Endothelial cell of umbilical vein (primary cell): Measurements from ENCODE around the gene RPS2. TPM values are rescaled to one million over a fixed set of nuclear protein-coding genes. Genes with fewer than 3 reads are reported as not detected.

Experiments
- BruUV-seq: library from RNA; stranded (reverse); fragments of 400-500 nt; replicated peaks from 2 replicates; lab custom pipeline; 2021; lab: Mats Ljungman, UMichigan
- CTCF ChIA-PET: fragments of 300-600, 350-600 bp; sonication (Branson Sonifier 250); formaldehyde crosslinking; loops from one replicate; lab custom pipeline; 2021; ENCODE audit warnings: antibody characterized with exemption, inconsistent platforms; lab: Charles Lee
- POLR2A ChIA-PET: fragments of 300-600, 350-600 bp; sonication (Branson Sonifier 250); formaldehyde crosslinking; loops from one replicate; lab custom pipeline; 2021; ENCODE audit warnings: antibody characterized with exemption, inconsistent platforms; lab: Charles Lee
- DNase-seq: peaks from one replicate; pipeline ENCODE4 v3.0.0-alpha.2; 2011; ENCODE audit warnings: low read depth, low spot score
- FAIRE-seq: peaks from 2 replicates; lab custom pipeline; 2011; peaks lifted over from hg19 to GRCh38; lab: Jason Lieb, UNC
- H2AFZ ChIP-seq: 2 replicates; pipeline ENCODE4 v1.6.0; 2012; ENCODE audit warnings: low read depth, low read length, control low read depth, inconsistent platforms
- H3K27ac ChIP-seq: 2 replicates; pipeline ENCODE4 v1.5.1; 2011; ENCODE audit warnings: low read depth, mild to moderate bottlenecking, control low read depth, low read length, moderate library complexity; ENCODE audit not compliant: insufficient read depth
- H3K27me3 ChIP-seq, 2 experiments: 2 replicates each; pipeline versions ENCODE4 v1.6.0 to v1.6.1; 2011; ENCODE audit warnings: low read length in 2 of 2, mixed read lengths in 1 of 2; ENCODE audit not compliant: control insufficient read depth in 2 of 2, insufficient read depth in 2 of 2
- H3K36me3 ChIP-seq, 2 experiments: 2 replicates in 1 of 2; 3 replicates in 1 of 2; pipeline ENCODE4 v1.5.1; 2011; ENCODE audit warnings: low read length in 2 of 2, mild to moderate bottlenecking in 1 of 2, moderate library complexity in 1 of 2; ENCODE audit not compliant: control insufficient read depth in 2 of 2, insufficient read depth in 2 of 2; ENCODE audit errors: extremely low read depth in 1 of 2
- H3K4me1 ChIP-seq: 3 replicates; pipeline ENCODE4 v1.5.1; 2011; ENCODE audit warnings: mild to moderate bottlenecking, low read length; ENCODE audit not compliant: control insufficient read depth, insufficient read depth; ENCODE audit errors: extremely low read depth
- H3K4me2 ChIP-seq: 2 replicates; pipeline ENCODE4 v1.6.1; 2011; ENCODE audit warnings: low read length, control low read depth, mixed read lengths; ENCODE audit not compliant: insufficient read depth
- H3K4me3 ChIP-seq, 3 experiments: fragments of 200-600 bp in 1 of 3; sonication (generic), shearing (Covaris generic) in 1 of 3; replicated peaks in 1 of 3; 2 replicates each; pipeline ENCODE4 v1.5.1; 2011 to 2016; ENCODE audit warnings: control low read depth in 3 of 3, low read length in 3 of 3, mild to moderate bottlenecking in 2 of 3, inconsistent platforms in 1 of 3, low read depth in 1 of 3, moderate library complexity in 1 of 3; ENCODE audit not compliant: insufficient read depth in 1 of 3
- H3K79me2 ChIP-seq: 2 replicates; pipeline ENCODE4 v1.6.0; 2012; ENCODE audit warnings: low read length, inconsistent platforms; ENCODE audit not compliant: control insufficient read depth, insufficient read depth
- H3K9ac ChIP-seq: replicated peaks from 2 replicates; pipeline ENCODE3; 2011; ENCODE audit warnings: low read length, control low read depth; ENCODE audit not compliant: insufficient read depth; ENCODE audit errors: extremely low read depth
- H3K9me1 ChIP-seq: replicated peaks from 3 replicates; pipeline ENCODE4 v1.6.0; 2011; ENCODE audit warnings: mild to moderate bottlenecking, low read length; ENCODE audit not compliant: control insufficient read depth, insufficient read depth; ENCODE audit errors: extremely low read depth
- H3K9me3 ChIP-seq: replicated peaks from 2 replicates; pipeline ENCODE4 v1.5.1; 2012; ENCODE audit warnings: low read length, inconsistent platforms; ENCODE audit not compliant: control insufficient read depth, insufficient read depth
- H4K20me1 ChIP-seq: replicated peaks from 2 replicates; pipeline ENCODE3; 2011; ENCODE audit warnings: mild to moderate bottlenecking, low read length; ENCODE audit not compliant: control insufficient read depth, insufficient read depth; ENCODE audit errors: extremely low read depth
- EZH2 ChIP-seq: IDR thresholded peaks from 2 replicates; pipeline ENCODE4 v1.6.1; 2012; ENCODE audit warnings: borderline replicate concordance, low read depth, mild to moderate bottlenecking, moderate library complexity, low read length, inconsistent platforms; ENCODE audit not compliant: severe bottlenecking
- FOS ChIP-seq: IDR thresholded peaks from 2 replicates; pipeline ENCODE4 v1.6.1; 2011; ENCODE audit warnings: mild to moderate bottlenecking, low read length, moderate library complexity, borderline replicate concordance; ENCODE audit not compliant: insufficient read depth
- GATA2 ChIP-seq: IDR thresholded peaks from 2 replicates; pipeline ENCODE4 v1.7.0; 2011; ENCODE audit warnings: low read depth, mild to moderate bottlenecking, moderate library complexity, mixed read lengths, low read length; ENCODE audit not compliant: insufficient read length, insufficient read depth
- JUN ChIP-seq: IDR thresholded peaks from 2 replicates; pipeline ENCODE4 v1.6.1; 2011; ENCODE audit warnings: borderline replicate concordance, low read depth; ENCODE audit not compliant: insufficient read length, insufficient read depth
- MYC ChIP-seq: IDR thresholded peaks from one replicate; pipeline ENCODE4 v1.6.1; 2011; ENCODE audit warnings: mild to moderate bottlenecking, low read depth, low read length
- POLR2A ChIP-seq: IDR thresholded peaks from 2 replicates; pipeline ENCODE4 v1.6.1; 2012; ENCODE audit warnings: low read depth, mild to moderate bottlenecking, control low read depth, low read length
- POLR2AphosphoS5 ChIP-seq: IDR thresholded peaks from 2 replicates; pipeline ENCODE4 v1.6.1; 2012; ENCODE audit warnings: low read depth, mild to moderate bottlenecking, control low read depth, low read length, moderate library complexity; ENCODE audit not compliant: insufficient read depth
- dilution Hi-C: fragments of 300-500 bp; cut with MboI; formaldehyde crosslinking; loops from one replicate; pipeline ENCODE4 v1.15.0; 2019; ENCODE audit warnings: low sequenced_read_pairs; ENCODE audit not compliant: extremely low pct_ligation_motif_present
- intact Hi-C: fragments of 100-400 bp; cut with micrococcal nuclease; formaldehyde crosslinking; loops from one replicate; pipeline ENCODE4 v1.10.0; 2022
- polyA plus RNA-seq, 4 experiments: library from polyadenylated mRNA; depleted of rRNA in 3 of 4; stranded (reverse) in 3 of 4; unstranded in 1 of 4; fragments of >200 nt; gene quantifications; 2 replicates each; pipeline versions ENCODE4 v1.2.1 to v1.2.3, GENCODE V29; 2011 to 2012; ENCODE audit warnings: missing spikeins in 1 of 4
- total RNA-seq: library from RNA; stranded (reverse); gene quantifications from 2 replicates; pipeline ENCODE4 v1.2.3, GENCODE V29; 2021
- TF ChIP-seq, protein P1 (sequence below): IDR thresholded peaks from 2 replicates; pipeline ENCODE4 v1.6.1; 2011; ENCODE audit not compliant: insufficient read depth, insufficient read length
- TF ChIP-seq, protein P2 (sequence below), 2 donors: IDR thresholded peaks; 1 replicate in 1 of 2; 2 replicates in 1 of 2; pipeline ENCODE4 v1.5.1; 2011; ENCODE audit warnings: low read length in 2 of 2, mild to moderate bottlenecking in 2 of 2, moderate library complexity in 2 of 2, control low read depth in 1 of 2, inconsistent platforms in 1 of 2, low read depth in 1 of 2; ENCODE audit not compliant: insufficient read depth in 1 of 2; ENCODE audit errors: extremely low read depth in 1 of 2

The RPS2 gene
- total and polyA plus RNA-seq, 2 donors (not counting 3 experiments of a cell fraction or from before 2014, with no cell fraction given), result 2,793 to 9,021 TPM

DNA sequence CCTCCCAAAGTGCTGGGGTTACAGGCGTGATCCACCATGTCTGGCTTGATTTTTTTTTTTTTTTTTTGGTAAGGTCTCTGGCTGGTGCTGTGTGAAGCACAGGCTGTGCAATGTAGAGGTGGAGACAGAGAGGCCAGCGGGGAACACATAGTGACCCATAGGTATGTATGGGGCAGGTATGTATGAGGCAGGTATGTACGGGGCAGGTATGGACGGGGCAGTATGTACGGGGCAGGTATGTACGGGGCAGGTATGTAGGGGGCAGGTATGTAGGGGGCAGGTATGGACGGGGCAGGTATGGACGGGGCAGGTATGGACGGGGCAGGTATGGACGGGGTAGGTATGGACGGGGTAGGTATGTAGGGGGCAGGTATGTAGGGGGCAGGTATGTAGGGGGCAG is 15.1 kb downstream of the RPS2 start:
- no peak for FAIRE-seq
- dilution Hi-C loops, result no loop called here
- no TSS peak for BruUV-seq
- Histone ChIP-seq H3K4me3 (no peak overlapping the region), H2AFZ (no peak overlapping the region), H3K9me3 (no peaks in the 10 kb centered on the region), H3K4me1 (no peaks in the 10 kb centered on the region), H3K27ac (no peak overlapping the region), H4K20me1 (no peaks in the 10 kb centered on the region), H3K36me3 (no peaks in the 10 kb centered on the region), H3K79me2 (no peaks in the 10 kb centered on the region), H3K9ac (no peak overlapping the region), H3K4me2 (no peak overlapping the region), H3K9me1 (no peaks in the 10 kb centered on the region), H3K27me3 (no peaks in the 10 kb centered on the region)
- POLR2A ChIA-PET, result no interaction called here
- TF ChIP-seq JUN (no peak), POLR2AphosphoS5 (no peak), EZH2 (no peak), FOS (no peak), GATA2 (no peak), MYC (no peak), POLR2A (no peak)
- TF ChIP-seq, protein P1, sequence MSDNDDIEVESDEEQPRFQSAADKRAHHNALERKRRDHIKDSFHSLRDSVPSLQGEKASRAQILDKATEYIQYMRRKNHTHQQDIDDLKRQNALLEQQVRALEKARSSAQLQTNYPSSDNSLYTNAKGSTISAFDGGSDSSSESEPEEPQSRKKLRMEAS, result no peak
- TF ChIP-seq, protein P2, sequence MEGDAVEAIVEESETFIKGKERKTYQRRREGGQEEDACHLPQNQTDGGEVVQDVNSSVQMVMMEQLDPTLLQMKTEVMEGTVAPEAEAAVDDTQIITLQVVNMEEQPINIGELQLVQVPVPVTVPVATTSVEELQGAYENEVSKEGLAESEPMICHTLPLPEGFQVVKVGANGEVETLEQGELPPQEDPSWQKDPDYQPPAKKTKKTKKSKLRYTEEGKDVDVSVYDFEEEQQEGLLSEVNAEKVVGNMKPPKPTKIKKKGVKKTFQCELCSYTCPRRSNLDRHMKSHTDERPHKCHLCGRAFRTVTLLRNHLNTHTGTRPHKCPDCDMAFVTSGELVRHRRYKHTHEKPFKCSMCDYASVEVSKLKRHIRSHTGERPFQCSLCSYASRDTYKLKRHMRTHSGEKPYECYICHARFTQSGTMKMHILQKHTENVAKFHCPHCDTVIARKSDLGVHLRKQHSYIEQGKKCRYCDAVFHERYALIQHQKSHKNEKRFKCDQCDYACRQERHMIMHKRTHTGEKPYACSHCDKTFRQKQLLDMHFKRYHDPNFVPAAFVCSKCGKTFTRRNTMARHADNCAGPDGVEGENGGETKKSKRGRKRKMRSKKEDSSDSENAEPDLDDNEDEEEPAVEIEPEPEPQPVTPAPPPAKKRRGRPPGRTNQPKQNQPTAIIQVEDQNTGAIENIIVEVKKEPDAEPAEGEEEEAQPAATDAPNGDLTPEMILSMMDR (IDR thresholded peaks at IDR 0.05; ENCODE audit: extremely low read depth in 1 of 2, insufficient read depth in 1 of 2, low read depth in 1 of 2, low read length in 2 of 2), result no peak
- DNase-seq, result no peak
- intact Hi-C loops, result no loop called here
- CTCF ChIA-PET, result no interaction called here
